RCC 7860 (cell line): ENCODE data around the gene GPER1.
"Not testable (repeated sequence)": the region's sequence is repeated elsewhere in the genome, so short reads cannot be mapped to it uniquely, and the experiment has no call there.

ENCODE experiments used
- DNase-seq: peaks from one replicate; pipeline ENCODE4 v3.0.0-alpha.2; 2015; ENCODE audit warnings: low spot score
- FAIRE-seq: peaks from 2 replicates; lab custom pipeline; 2012; peaks lifted over from hg19 to GRCh38; lab: Jason Lieb, UNC

The GPER1 gene

DNA sequence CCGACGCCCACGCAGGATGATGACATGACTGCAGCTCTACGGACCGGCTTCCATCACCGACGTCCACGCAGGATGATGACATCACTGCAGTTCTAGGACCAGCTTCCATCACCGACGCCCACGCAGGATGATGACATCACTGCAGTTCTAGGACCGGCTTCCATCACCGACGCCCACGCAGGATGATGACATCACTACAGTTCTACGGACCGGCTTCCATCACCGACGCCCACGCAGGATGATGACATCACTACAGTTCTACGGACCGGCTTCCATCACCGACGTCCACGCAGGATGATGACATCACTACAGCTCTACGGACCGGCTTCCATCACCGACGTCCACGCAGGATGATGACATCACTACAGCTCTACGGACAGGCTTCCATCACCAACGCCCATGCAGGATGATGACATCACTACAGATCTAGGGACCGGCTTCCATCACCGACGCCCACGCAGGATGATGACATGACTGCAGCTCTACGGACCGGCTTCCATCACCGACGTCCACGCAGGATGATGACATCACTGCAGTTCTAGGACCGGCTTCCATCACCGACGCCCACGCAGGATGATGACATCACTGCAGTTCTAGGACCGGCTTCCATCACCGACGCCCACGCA is 28.6 kb downstream of the GPER1 start:
- not testable (repeated sequence) for DNase-seq, FAIRE-seq

DNA sequence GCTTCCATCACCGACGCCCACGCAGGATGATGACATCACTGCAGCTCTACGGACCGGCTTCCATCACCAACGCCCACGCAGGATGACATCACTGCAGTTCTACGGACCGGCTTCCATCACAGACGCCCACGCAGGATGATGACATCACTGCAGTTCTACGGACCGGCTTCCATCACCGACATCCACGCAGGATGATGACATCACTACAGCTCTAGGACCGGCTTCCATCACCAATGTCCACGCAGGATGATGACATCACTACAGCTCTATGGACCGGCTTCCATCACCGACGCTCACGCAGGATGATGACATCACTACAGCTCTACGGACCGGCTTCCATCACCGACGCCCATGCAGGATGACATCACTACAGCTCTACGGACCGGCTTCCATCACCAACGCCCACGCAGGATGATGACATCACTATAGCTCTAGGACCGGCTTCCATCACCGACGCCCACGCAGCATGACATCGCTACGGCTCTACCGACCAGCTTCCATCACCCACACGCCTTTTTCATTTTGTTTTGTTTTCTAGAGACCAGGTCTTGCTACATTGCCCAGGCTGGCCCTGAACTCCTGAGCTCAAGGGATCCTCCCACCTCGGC is 29.5 kb downstream of the GPER1 start:
- FAIRE-seq (no peak), DNase-seq (no peak)

DNA sequence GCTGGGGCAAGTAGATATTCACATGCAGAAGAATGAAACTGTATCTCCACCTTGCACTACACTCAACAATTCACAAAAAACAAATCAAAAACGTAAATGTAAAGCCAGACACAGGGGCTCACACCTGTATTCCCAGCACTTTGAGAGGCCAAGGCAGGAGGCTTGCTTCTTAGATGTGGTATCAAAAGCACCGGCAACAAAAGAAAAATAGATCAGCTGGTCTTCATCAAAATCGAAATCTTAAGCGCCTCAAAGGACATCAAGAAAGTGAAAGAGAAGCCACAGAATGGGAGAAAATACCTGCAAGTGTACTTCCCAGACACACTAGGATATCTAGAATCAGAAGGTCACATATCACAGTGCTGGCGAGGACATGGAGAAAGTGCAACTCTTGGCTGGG is 31.3 kb downstream of the GPER1 start:
- DNase-seq (no peak), FAIRE-seq (no peak)

DNA sequence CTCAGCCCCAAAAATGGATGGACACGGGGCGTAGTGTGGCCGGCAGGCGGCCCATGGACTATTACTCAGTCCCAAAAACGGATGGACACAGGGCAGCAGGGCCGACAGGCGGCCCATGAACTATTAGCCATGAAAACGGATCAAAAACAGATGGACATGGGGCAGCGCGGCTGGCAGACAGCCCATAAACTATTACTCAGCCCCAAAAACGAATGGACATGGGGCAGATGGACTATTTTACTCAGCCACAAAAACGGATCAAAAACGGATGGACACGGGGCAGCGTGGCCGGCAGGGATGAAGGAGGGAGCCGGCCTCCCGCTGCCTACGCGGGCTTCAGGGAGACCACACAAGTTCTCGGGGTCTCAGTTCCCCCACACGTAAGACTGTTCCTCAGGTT is 32.9 kb downstream of the GPER1 start:
- DNase-seq, result no peak
- FAIRE-seq, result no peak

DNA sequence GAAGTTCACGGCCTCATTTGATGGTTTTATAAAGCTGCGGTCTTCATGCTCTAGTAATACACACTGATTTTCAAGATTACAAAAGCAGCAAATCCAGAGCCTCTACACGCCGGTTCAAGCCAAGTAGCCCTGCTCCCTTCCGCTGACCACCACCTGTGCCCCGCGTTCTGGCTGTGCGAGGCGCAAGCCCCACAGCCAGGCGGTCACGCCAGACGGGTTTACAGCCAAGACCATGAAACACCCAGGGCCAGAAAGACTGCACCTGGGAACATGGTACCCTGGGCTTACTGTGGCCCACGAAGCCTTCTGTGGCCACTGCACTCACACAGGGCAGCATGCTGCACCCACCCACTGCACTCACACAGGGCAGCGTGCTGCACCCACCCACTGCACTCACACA is 33.6 kb downstream of the GPER1 start:
- no peak for DNase-seq
- FAIRE-seq, result no peak

DNA sequence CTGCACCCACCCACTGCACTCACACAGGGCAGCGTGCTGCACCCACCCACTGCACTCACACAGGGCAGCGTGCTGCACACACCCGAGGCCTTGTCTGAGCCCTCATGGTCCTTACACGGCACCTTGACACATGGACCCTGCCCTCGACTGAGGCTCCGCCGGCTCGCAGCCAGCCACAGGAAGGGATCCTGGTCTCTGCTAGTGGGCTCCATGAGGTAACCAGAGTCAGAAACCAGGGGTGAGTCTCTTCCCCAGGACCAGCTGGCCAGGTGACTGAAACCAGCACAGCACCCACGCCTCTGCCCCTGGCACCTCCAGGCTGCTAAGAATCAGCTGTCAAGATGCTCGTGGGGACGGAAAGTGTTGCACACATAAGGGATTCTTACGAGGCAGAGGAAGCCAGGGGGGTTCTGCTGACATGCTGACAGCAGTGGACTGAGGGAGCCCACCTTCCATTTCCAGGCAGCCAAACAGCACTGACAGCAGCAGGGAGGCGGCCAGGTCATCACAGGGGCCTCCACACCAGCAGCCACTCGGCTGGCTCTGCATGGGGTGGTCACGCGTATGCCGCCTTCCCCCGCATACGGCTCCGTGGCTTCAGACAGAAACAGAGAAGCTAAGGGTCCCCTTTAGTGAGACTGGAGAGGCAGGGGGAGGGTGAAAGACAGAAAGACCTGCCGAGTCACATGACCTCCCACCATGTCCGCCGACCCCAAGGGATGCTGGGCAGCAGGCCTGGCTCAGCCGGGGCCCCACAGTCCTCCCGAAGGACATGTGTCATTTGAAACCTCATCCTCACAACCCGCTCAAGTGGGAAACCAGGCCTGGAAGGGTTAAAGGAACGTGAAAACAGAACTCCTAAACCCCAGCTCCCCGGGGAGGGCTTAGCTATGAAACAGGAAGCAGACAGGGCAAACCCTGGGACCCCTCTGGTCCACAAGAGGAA is 34.2 kb downstream of the GPER1 start:
- no peak for FAIRE-seq
- no peak for DNase-seq

DNA sequence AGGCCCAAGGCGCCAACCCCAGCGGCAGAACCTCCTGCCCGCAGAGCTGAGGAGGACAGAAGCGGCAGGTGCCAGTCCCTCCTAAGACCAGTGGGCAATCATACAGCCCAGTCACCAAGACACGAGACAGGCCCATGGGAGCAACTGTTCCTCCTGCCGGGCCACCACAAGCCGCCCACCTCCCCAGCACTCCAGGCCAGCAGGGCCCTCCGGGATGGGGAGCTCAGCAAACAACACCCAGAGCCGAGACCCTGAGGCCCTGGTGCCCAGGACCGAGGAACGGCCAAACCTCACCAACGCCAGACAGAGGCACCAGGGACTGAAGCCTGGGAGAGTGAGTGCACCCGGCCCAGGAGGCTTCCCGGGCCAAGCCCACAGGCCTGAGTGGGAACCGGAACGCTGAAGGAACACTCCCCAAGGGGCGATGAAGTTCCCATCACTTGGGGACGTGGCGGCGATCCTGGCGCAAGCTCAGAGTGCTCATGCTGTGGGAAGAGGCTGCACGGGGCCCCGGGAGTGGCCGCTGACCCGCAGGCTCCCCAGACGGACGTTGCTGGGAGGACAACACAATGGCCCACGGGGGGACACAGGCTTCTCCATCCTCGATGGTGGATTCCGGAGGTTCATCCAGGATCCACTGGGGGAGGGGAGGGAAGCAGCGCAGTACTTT is 35.1 kb downstream of the GPER1 start:
- FAIRE-seq (no peak), DNase-seq (no peak)

DNA sequence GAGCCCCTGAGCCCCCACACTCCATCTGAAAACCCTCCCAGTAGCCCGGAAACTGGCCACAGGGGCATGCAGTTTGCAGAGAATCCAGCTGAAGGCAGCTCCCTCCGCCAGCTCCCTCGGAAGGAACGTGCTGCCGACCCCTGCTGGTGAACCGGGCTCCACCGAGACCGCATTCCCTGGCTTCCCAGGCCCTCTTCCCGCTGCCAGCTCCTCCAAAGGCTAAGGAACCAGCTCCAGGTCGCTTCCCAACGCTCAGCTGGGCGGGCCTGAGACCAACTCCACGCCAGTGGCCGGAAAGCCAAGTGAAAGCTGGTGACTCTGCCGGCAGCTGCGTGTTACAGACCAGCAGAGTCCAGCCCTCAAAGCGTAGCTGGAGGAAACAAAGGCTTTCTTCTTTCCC is 35.8 kb downstream of the GPER1 start:
- no peak for DNase-seq
- no peak for FAIRE-seq

DNA sequence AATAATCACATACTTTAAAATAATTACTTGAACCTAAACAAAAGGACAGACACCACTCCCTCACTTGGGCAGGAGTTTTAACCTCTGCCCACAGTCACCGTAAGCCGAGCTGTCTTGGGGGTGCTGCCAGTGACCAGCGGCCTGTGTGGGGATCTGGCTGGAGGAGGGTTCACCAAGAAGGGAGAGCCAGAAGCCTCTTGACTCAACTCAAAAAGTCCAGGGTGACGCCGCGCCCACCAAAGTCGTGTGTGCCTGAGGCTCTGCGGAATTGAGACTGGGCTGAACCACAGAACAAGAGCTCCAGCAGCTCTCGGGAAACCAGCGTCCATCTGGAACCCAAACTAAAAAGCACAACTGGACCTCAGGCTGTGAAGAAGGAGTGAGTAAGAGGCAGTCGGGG is 36.3 kb downstream of the GPER1 start:
- no peak for FAIRE-seq

DNA sequence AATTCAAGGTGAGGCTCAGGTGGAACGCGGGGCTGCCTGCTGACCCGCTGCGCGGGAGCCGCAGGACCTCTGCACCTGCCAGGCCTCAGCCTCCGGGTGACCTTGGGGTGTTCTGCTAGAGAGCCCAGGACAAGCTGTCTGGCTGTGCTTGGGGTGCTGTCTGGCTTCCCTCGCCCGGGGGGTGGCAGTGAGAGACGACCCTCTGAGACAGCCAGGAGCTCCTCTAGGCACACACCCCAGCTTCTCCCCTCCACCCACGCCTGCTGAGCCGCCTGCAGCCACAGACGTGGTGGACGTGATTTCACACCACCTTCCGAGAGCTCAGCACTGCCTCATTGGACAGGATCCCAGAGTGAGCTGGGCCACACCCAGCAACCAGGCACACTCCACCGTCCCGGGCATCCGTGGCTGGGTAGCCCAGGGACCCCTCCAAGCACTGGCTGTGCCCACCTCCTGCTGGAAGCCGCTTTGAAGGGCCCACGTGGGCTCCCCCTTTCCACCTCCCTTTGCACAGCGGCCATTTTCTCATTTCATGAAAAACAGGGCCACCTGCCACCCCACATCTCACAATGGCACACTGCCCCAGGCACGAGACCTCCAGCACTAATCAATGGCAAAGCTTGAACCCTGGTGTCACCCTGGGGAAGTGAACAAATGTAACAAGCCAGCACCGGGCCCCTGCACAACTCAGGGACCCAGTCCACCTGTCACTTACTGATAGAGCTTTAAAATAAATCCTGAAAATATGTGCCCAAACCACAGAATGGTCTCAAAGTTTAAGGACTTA is 37.1 kb downstream of the GPER1 start:
- DNase-seq (no peak), FAIRE-seq (no peak)

More for the DNA sequence above, 36.3 kb downstream of the GPER1 start:
- no peak for DNase-seq

DNA sequence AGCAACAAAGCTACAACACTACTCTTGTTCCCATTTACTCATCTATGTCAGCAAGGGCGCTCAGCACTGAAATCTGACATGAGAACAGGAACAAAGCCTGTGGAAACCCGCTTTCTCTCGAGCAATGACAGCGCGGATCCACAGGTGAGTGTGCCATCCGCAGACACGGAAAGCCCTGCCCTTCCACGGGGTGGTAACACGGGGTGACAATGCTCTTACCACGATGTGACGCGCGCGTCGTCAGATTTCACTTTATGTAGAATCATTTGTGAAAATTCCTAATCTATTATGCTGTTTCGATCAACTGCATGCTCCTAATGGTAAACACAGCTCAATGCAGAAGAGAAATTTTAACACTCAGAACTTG is 37.7 kb downstream of the GPER1 start:
- FAIRE-seq (no peak), DNase-seq (no peak)

DNA sequence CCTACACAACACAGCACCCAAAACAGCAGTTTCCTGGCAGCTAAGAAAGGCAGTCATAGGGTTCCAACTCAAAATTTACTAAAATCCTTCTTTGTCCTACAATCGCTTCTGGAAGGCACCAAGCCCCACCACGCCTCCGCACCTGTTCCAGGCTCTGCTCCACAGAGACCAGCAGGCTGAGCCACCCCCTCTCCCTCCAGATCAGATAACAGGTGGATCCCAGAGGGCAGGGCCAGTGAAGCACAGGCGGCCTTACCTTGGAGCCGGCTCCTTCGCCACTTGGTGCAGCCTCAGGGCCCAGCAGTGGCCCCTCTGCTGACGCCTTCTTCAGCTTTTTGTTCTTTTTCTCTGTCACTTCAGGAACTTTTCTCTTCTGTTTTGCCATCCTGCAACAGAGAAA is 39.1 kb downstream of the GPER1 start:
- FAIRE-seq (no peak), DNase-seq (no peak)

DNA sequence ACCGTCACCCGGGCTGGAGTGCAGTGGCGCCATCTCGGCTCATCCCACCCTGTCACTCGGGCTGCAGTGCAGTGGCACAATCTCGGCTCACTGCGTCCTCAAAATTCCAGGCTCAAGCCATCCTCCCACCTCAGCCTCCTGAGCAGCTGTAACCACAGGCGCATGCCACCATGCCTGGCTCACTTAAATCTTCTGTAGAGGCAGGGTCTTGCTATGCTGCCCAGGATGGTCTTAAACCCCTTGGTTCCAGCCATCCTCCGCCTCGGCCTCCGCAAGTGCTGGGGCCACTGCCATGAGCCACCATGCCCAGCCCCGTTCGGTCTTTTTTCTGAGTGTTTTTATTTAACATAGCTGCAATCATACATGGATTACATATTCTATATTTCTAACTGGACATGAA is 41.5 kb downstream of the GPER1 start:
- DNase-seq (no peak), FAIRE-seq (no peak)

DNA sequence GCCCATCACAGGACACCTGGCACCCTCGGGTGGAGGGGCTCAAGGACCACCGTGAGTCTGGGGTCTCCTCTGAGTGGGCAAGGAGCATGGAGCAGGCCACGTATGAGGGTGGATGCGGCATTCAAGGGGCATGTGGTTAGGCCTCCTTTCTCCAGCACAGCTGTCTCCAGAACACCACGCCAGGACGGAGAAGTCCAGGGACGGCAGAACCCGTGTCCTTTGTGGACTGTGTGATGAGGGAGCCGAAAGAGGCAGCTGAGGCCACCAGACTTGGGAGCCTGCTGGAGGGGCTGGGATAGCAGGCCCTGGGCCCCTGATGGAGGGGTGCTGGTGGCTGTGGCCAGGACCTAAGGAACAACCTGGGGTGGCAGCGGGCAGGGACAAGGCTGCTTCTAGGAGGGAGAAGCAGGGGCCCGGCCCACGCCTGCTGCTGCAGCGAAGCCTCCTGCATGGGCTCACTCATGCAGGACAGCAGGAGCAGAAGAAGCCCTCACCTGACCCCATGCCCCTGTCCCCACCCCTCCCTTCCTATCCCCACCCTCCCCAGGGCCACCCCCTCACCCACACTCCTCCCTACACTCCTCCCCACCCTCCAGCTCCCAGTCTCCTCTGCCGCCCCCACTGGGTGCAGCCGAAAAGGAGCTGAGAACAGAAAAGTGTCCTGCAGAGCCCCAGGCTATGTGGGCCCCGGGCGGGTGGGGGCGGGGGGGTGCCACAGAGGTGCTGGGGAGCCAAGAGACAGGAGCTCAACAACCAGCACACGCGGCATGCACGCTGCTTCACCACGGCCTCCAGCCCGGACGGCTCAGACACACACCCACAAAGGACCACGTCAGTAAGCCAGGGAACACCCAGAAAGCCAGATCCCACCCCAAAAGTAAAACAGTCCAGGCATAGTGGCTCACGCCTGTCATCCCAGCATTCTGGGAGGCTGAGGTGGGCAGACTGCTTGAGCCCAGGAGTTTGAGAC is 42.4 kb downstream of the GPER1 start:
- FAIRE-seq, result no peak
- DNase-seq, result no peak

DNA sequence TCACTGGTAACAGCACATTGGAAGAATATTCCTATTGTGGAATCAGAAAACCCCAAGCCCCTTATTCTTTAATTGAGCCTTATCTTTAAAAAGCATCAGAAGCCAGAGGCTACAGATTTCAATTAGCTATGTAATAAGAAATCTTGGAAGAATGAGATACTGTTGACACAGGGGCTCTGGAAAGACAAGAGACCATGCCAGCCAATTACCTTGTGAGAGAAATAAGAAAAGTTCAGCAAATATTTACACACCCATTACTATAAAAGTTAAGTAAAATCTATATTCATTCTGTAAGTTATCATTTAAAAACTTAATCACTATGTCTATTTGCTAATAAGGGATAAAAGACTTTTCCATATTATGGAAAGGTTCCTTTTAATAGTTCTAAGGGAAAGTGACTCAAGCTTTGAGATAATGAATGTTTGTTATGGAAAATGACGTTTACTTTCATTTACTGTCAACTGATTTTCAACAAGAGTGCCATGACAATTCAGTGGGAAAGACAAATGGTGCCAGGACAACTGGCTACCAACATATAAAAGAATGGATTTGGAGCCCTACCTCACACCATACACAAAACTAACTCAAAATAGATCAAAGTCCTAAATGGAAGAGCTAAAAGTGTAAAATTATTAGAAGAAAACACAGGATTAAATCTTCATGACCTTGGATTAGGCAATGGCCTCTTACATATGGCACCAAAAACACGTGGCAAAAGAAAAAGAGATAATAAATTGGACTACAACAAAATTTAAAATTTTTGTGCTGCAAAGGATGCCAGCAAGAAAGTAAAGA is 43.8 kb downstream of the GPER1 start:
- DNase-seq, result no peak
- no peak for FAIRE-seq

DNA sequence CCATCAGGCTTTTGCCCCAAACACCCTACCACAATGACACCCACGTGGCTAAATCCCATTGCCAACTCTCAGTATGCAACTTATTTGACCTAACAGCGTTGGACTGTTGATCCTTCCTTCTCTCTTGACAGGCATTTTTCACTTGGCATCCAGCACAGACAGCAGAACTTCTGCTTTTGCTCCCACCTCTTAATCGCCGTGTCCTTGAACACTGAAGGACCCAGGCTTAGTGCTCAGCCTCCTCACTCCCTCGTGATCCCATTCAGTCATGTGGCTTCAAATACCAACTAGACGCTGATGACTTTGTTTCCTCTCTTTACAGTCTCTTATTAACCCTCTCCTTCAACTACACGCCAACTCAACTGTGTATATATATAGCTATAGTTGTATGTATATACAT is 47.0 kb downstream of the GPER1 start:
- no peak for DNase-seq
- no peak for FAIRE-seq

DNA sequence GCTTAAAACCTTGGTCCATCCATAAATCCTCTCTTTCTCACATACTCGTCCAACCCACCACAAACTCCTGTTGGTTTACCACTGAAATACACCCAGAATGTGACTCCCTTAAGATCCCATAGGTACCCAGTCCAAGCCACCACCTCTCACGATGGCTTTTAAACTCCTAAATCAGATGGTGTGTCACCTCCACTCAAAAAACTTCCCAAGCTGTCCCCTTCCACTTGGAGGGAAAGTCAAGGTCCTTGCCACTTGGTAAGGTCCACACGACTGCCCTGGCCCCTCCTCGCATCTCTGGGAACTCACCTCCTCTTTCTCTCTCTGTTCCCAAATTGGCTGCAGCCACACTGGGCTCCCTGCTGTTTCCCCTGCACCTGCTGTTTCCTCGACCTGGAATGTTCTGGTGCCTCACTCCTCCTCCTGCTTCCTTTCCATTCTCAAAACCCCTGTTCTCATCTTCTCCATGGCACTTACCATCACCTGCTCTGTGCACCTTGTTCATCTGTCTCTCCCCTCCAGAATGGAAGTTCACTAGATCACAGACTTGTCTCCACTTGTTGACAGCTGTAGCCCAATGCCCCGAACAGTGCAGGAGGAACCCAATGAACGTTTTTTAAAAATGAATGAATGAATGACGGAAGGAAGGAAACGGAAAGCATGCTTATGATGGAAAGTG is 49.1 kb downstream of the GPER1 start:
- DNase-seq (no peak), FAIRE-seq (no peak)

DNA sequence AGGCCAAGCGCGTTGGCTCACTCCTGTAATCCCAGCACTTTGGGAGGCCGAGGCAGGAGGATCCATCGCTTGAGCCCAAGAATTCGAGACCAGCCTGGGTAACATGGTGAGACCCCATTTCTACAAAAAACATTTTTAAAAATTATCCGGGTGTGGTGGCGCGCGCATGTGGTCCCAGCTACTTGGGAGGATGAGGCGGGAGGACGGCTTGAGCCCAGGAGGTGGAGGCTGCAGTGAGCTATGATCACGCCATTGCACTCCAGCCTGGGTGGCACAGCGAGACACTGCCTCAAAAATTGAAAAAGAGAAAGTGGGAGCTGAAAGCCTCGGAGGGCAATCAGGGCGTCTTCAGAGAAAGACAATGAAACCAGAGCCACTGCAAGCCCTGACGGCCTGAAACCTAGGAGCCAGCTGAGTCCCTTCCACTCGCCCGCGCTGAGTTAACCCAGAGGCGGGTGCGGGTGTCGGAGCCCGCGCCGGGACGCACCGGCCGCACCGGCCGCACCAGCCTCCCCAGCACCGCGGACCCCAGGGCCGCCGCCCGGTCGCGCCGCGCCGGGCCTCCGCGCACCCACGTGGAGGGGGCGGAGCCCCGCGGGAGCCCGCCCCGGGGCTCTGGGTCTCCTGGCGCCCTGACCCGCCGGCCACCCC is 49.7 kb downstream of the GPER1 start:
- DNase-seq (no peak), FAIRE-seq (no peak)
